ENCODE results near the gene AS3MT.
"Not testable (repeated sequence)": the region's sequence is repeated elsewhere in the genome, so short reads cannot be mapped to it uniquely, and the experiment has no call there.

Gene AS3MT

DNA sequence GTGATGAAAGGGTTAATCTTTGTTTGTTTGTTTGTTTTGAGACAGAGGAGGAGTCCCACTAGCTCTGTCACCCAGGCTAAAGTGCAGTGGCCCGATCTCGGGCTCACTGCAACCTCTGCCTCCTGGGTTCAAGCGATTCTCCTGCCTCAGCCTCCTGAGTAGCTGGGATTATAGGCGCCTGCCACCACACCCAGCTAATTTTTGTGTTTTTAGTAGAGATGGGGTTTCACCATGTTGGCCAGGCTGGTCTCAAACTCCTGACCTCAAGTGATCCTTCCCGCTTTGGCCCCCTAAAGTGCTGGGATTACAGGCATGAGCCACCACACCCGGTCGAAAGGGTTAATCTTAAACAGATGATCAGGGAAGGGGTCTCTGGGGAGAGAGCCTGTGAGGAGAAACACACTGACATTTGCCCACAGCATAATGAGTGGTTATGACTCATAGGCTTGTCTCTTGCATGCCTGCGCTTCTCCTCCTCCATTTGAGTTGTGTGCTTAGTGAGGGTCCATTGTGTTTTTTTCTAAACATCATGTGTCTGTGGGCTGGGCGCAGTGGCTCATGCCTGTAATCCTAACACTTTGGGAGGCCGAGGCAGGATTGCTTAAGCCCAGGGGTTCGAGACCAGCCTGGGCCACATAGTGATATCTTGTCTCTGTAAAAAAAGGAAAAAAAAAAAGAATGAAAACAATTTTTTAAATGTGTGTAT is 13.4 kb upstream of the AS3MT start:
- not testable (repeated sequence) for DNase-seq (ENCODE audit: low spot score)

DNA sequence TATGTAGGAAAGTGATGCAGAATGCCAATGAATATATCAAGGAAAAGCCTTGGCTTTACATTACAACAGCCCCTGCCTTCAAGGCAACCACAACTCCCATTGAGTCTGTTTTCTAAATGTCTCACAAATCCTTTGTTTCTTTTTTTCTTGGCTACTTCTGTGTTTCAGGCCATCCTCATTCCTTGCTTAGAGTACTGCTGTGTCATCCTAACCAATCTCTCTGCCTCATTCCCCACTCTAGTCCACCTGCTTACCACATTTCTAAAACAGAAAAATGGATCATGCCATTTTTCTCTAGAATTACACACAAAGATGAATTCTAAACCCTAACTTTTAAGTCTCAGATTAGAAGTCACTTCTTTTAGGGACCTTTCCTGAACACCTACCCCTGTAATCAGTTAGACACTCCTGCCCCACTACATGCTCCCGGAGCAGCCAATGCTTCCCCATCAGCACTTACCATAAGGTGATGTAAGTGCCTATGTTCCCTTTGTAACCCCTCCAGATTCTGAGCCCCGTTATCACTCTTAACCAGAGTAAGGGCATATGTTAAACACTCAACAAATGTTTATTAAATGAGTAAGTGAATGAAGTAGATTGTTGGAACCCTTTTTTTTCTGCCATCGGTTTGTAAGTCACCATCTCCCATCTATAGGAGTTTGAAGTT is 12.4 kb upstream of the AS3MT start:
- DNase-seq (ENCODE audit: low spot score) = no peak

DNA sequence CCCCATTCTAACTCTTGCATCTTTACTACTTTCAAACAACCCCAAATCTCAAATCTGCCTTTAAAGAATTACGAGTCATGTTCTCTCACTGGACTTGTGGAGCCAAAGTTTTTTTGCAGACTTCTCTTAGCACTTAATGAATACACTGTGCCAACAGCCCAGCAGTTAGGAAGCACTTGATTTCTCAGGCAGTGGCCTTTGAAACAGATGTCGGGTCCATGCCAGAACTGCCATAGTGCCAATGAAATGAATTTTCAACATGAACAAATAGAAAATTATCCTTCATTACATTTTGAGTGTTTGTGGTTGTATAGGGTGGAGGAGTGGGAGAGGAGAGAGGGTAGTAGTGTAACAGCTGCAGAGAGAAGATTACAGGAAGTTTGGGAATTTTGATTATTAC is 9.4 kb upstream of the AS3MT start:
- no peak for DNase-seq (ENCODE audit: low spot score)

DNA sequence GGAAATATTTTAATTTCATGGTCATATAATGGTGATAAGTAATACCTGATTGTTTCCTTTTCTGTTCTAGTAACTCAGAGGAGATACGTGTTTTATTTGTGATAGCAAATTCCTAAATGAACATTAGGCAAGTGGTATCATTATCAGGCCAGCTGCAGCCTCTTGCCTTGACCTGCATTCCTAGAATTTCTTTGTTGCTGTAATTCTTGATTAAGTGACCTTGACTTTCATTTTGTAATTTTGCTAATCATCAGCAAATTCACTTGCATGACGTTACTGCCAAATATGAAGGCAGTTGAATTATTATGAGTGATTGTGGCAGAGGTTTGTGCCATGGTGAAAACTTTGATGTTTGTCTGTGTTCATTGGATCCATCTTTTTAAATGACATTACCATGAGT is 5.6 kb upstream of the AS3MT start:
- DNase-seq (ENCODE audit: low spot score) = no peak

DNA sequence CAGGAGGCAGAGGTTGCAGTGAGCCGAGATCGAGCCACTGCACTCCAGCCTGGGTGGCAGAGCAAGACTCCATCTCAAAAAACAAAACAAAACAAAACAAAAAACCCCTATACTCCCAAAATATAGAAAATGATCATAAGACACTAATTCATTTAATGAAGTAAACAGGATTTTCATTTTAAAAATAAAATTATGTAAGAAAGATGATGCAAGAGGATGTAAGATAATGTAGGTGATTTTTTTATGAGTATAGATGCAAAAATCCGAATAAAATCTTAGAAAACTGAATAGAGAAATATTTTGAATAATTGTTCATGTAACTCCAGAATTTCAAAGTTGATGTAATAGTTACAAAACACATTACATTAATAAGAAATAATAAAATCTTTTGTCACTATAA is 3.6 kb upstream of the AS3MT start:
- DNase-seq (ENCODE audit: low spot score) = no peak

DNA sequence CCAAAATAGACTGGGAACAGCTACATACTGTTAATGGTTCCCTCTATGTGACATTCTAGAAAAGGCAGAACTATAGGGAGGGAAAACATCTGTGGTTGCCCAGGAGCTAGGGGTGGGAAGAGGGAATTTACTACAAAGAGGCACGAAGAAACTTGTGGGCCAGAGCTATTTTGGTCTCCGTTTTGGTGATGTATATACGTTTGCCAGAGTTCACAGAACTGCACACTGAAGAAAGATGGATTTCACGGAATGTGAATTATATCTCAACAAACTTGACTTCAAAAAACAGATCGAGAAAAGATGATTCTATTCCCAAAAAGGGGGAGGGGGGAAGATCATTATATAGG is 386 bp upstream of the AS3MT start:
- peak; percentile 35 for DNase-seq (ENCODE audit: low spot score)

DNA sequence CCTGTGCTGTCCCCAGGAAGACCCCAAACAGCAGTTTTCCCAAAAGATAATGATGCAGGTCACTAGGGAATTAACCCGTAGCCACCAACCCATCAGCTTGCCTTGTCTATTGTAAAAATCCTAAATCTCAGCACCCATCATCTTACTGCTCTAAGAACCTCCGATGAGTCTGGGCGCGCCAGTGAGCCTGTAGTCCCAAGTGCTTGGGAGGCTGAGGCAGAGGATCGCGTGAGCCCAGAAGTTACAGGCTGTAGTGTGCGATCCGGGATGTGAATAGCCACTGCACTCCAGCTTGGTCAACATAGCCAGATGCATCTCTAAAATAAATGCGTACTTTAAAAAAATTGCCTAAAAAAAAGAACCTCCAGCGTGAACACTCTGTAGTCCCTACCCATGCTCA is 951 bp downstream of the AS3MT start:
- DNase-seq (ENCODE audit: low spot score) = no peak

DNA sequence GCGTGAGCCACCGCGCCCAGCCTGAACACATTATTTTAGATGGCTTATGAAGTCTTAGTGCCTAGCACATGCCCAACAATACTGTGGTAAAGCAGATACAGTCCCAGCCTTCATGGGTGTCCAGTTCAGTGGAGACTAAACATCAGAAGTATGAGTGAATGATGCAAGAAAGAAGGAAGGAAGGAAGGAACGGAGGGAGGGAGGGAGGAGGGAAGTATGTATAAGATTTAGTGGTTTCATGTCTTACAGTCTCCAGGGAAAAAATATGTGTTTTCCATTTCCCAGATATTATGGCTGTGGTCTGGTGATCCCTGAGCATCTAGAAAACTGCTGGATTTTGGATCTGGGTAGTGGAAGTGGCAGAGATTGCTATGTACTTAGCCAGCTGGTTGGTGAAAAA is 2.9 kb downstream of the AS3MT start:
- DNase-seq (ENCODE audit: low spot score) = no peak

DNA sequence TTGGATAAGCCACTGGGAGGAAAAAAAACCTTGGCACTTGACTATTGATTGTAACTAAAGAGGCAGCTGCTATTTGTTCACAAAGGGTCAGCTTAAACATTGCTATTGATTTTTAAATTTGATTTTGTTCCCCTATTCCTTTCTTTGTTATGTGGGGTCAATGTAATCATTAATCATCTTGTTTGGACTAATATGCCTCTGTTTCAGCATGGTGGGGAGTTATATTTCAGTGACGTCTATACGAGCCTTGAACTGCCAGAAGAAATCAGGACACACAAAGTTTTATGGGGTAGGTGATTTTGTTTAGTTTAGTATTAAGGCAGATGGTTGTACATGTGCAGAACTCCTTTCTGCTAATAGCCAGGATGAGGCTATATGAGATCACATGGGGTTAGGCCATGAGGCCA is 7.5 kb downstream of the AS3MT start:
- no peak for DNase-seq (ENCODE audit: low spot score)

DNA sequence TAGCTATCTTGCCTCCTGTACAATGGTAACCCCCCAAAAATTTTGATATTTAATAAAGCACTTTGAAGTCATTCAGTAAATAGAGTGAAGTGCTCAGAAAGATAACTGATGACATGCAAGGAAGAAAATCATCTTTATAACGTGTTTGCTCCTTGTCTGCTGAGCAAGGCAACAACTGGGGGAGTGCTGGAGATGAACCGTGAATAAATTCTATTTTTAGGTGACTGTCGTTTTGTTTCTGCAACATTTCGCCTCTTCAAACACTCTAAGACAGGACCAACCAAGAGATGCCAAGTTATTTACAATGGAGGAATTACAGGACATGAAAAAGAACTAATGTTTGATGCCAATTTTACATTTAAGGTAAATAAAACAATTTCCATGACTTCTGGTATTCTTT is 9.4 kb downstream of the AS3MT start:
- no peak for DNase-seq (ENCODE audit: low spot score)

DNA sequence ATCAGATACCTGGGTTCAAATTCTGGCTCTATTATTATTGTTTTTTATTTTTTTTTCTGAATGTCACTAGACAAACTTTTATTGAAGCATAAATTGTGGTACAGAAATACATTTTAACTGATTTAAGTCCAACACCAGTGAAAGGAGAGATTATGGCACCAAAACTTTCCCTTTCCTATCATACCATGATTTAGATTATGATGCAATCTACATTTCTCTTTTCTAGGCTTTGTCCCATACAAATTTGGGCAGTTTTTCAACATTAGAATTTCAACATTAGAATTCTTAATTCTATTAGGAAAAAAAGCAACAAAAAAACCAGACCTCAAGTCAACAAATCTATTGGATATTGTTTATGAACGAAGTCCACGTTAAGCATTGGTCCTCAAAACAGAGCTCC is 11.0 kb downstream of the AS3MT start:
- no peak for DNase-seq (ENCODE audit: low spot score)

DNA sequence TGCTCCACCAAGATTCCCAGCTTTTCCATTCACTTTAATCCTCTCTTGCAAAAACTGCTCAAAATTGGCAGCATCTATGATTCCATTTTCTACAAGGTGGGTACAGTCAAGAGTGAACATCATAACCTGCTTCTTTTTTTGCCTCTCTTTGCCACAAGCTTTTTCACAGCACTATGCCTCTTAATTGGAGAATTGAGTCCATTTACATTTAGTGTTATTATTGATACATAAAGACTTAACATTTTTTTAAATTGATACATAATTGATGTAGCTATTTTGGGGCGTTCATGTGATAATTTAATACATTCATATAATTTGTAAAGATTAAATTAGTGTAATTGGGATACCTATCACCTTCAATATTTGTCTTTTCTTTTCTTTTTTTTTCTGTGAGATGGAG is 18.8 kb downstream of the AS3MT start:
- DNase-seq (ENCODE audit: low spot score) = no peak

DNA sequence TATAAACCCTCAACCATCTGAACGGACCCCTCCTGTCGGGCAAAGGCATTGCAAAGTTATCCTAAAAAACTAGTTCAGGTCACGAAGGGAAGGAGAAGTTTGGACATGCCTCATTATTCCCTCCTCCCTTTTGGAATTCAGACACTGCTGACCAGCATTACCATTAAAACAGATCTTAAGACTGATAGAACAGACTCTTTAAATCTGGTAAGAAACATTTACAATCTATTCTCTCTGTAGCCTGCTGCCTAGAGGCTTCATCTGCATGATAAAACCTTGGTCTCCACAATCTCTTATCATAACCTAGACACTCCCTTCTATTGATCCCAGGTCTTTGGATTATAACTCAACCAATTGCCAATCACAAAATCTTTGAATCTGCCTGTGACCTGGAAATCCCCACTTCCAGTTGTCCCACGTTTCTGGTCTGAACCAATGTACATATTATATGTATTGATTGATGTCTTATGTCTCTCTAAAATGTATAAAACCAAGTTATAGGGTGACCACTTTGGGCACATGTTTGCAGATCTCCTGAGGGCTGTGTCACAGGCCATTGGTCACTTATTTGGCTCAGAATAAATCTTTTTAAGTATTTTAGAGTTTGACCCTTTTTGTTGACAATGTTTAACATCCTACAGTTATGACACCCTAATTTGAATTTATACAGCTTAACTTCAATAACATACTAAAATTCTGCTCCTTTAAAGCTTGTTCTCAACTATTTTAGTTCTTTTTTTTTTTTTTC is 25.4 kb downstream of the AS3MT start:
- DNase-seq (ENCODE audit: low spot score) = no peak

DNA sequence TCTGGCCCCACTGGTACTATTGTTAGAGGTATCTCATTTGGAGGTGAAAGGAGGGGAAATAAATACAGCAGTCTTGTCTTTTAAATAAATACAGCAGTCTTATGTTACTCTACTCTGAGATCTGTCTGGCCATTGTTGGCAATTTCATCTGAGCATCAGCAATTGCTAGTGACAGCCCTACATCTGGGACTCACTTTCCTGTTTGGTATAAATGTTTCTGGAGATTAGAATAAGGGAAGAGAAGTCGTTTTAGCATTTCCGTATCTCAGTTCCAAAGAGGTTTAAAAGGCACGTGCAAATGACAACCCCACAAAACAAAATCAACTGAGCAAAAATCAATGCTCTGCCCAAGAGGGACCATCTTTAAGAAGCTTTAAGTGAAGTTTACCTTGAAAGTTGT is 30.7 kb downstream of the AS3MT start:
- DNase-seq (ENCODE audit: low spot score) = no peak

DNA sequence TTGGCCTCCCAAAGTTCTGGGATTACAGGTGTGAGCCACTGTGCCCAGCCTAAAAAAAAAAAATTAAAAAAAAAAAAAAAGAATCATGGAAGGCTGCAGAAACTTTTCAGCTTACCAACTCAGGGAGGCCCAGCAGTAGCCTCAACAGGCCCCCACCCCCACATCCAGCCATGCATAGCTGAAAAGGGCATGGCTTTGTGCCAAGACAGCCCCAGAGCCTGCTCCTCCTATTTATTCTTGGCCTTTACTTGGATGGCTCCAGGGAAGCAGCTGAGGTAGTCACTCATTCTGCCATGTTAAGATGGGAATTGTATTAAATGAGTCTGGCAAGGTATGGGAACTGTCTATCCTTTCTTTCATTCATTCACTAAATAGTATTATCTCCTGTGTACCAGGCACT is 35.1 kb downstream of the AS3MT start:
- DNase-seq (ENCODE audit: low spot score) = no peak

DNA sequence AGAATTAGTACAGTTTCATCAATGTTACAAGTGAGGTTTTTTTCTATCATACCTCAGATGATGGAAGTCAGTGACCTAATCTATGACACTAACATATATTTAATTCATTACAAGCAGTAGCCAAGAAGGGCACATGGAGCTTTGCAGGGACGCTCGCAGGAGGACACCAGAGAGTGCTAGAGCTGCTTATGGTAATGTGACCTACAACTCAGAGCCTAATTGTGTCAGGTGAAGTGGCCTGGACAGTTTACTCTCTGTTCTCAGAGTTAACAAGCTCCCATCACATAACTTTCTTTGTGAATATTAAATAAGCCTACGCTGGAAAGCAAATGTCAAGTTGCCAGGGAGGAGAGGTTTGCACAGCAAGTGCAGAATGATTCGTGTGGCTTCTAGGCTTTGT is 37.2 kb downstream of the AS3MT start:
- no peak for DNase-seq (ENCODE audit: low spot score)

DNA sequence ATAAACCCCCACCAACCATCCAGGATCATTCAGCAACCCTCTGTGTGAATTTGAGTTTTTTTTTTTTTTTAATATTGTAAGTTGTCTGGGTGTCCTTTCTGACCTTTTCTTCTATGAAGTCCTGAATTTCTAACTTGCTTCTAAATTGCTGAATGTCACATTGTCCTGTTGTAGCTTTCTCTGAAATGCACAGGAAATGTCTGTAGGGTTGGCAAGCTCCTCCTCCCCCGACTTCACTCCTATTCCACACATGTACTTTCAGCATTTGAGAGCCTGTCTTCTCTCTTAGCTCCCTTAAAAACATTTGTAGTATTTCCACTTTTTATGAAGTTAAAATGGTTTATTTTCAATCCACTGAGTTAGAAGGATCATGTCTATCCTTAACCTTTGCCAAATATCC is 45.5 kb downstream of the AS3MT start:
- no peak for DNase-seq (ENCODE audit: low spot score)

DNA sequence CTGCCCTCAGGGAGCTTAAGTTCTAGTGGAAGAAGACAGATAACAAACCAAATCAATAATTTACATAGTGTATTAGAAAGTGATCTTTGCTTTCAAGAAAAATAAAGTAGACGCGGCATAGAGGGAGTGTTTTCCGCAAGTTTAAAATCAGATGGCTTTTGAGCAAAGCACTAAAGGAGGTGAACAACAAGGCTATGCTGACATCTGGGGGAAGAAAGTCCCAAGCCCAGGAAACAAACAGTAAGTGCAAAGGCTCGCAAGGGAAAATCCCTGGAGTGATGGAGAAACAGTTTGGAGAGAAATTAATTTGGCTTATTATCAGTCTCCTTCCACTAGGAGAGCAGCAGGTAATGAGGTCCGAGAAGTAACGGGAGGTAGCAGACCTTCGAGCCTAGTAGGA is 46.9 kb downstream of the AS3MT start:
- DNase-seq (ENCODE audit: low spot score) = peak; percentile 10

DNA sequence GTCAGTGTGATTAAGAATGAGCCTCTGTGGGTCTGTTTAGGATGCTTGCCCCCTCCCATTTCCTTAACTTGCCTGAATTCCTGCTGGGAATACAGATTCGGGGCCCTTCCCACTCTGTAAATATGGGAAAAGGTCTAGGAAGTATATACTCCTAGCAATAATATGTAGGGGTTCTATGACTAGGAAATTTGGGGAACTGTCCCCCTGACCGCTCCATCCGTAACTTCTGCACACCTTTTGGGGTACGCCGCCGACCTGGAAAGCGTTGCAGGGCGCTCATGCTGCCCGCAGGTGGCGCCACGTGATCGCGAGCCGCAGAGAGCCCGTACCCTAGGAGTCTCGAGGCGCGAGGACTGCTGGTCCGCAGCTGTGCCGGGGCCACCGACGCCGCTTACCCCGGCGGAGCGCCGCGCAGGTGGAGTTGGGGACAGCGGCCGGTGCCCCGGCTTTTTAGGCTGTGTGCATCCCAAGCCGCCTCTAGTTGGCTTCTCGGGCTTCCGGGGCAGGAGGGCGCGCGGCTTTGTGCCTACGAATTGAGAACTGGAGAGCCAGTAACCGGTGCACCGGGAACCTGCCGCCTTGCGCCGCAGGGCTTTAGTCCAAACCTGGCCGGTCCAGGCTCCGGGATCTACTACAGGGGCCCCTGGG is 48.2 kb downstream of the AS3MT start:
- peak; percentile 79 for DNase-seq (ENCODE audit: low spot score)

DNA sequence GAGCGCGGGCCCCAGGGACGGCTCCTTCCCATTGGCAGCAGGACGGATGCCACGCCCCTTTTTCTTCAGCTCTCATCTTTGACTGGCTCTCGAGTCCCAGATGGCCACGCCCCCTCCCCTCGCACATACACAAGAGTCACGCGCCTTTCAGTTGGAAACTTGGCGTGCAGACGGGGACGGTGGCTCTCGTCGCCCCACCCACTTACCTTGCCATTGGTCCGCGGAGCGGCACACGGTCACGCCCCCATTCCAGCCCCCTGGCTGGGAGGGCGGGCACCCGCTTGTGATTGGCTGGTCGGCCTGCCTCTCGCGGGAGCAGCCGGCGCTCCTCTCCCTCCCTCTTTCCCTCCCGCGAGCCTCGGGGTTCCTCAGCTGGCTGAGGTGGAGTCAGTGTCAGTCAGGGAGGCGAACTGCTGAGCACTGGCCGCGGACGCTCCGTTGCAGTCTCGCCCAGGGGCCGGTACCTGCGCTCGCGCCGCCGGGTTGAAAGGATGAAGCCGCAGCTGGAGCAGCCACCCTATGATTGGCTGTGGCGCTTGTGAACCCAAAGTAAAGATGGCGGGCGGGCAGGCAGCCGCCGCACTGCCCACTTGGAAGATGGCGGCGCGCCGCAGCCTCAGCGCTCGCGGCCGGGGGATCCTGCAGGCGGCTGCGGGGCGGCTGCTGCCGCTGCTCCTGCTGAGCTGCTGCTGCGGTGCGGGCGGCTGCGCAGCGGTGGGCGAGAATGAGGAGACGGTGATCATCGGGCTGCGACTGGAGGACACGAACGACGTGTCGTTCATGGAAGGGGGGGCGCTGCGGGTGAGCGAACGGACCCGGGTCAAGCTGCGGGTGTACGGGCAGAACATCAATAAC is 48.9 kb downstream of the AS3MT start, which contains the start of gene CNNM2:
CNNM2 (plus strand) TSS at position 333 of the 855 bp plus-strand sequence; CDS start at position 520, 187 bp downstream.
- DNase-seq (ENCODE audit: low spot score) = peak; percentile 100

DNA sequence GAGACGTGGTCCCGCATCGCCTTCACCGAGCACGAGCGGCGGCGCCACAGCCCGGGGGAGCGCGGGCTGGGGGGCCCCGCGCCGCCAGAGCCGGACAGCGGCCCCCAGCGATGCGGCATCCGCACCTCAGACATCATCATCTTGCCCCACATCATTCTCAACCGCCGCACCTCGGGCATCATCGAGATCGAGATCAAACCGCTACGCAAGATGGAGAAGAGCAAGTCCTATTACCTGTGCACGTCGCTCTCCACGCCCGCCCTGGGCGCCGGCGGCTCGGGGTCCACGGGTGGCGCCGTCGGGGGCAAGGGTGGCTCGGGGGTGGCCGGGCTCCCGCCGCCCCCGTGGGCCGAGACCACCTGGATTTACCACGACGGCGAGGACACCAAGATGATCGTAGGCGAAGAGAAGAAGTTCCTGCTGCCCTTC is 49.6 kb downstream of the AS3MT start:
- DNase-seq (ENCODE audit: low spot score) = peak; percentile 26

All from cerebellar cortex (tissue), 1 donor.